Measurements from ENCODE around the gene BAZ1B. TPM values are rescaled to one million over a fixed set of nuclear protein-coding genes. Genes with fewer than 3 reads are reported as not detected.
"Not testable (repeated sequence)": the region's sequence is repeated elsewhere in the genome, so short reads cannot be mapped to it uniquely, and the experiment has no call there.

Gene BAZ1B
- total RNA-seq, 2 donors from 2014 or later, result 76.0 to 90.8 TPM

- Mint-ChIP-seq H3K27ac (no peak overlapping the region), H3K36me3 (peaks cover 0 to 3% of the 10 kb centered on the region in 2 donors), H3K9me3 (no peaks in the 10 kb centered on the region)
- ATAC-seq (no peak), DNase-seq (ENCODE audit: low spot score in 2 of 2) (no peak)
Measured at GRCh38 chr7:73429622-73430505, 92.2 kb downstream of the BAZ1B start.

- Mint-ChIP-seq H3K9me3 (no peaks in the 10 kb centered on the region), H3K27ac (no peak overlapping the region), H3K36me3 (no peaks in the 10 kb centered on the region)
- DNase-seq (ENCODE audit: low spot score in 2 of 2), result no peak
- no peak for ATAC-seq
Measured at GRCh38 chr7:73429215-73429614, 92.9 kb downstream of the BAZ1B start.

GRCh38 chr7:73427902-73428787, 93.9 kb downstream of the BAZ1B start:
- Mint-ChIP-seq H3K9me3 (no peaks in the 10 kb centered on the region), H3K36me3 (no peaks in the 10 kb centered on the region), H3K27ac (no peak overlapping the region)
- no peak for ATAC-seq
- DNase-seq (ENCODE audit: low spot score in 2 of 2), result no peak

GRCh38 chr7:73426016-73426415, 96.1 kb downstream of the BAZ1B start:
- H3K9me3 Mint-ChIP-seq, result no peaks in the 10 kb centered on the region
- no peak overlapping the region for H3K27ac Mint-ChIP-seq
- no peaks in the 10 kb centered on the region for H3K36me3 Mint-ChIP-seq
- ATAC-seq (no peak), DNase-seq (ENCODE audit: low spot score in 2 of 2) (no peak)

- H3K9me3 Mint-ChIP-seq, result no peaks in the 10 kb centered on the region
- no peaks in the 10 kb centered on the region for H3K36me3 Mint-ChIP-seq
- no peak overlapping the region for H3K27ac Mint-ChIP-seq
Measured at GRCh38 chr7:73425356-73425983, 96.6 kb downstream of the BAZ1B start.

GRCh38 chr7:73424489-73424885, 97.6 kb downstream of the BAZ1B start:
- H3K36me3 Mint-ChIP-seq, result no peaks in the 10 kb centered on the region

More at GRCh38 chr7:73425356-73425983, 96.6 kb downstream of the BAZ1B start:
- DNase-seq (ENCODE audit: low spot score in 2 of 2) (no peak), ATAC-seq (no peak)

GRCh38 chr7:73423519-73424488, 98.3 kb downstream of the BAZ1B start:
- no peak for ATAC-seq
- Mint-ChIP-seq H3K9me3 (no peaks in the 10 kb centered on the region), H3K36me3 (no peaks in the 10 kb centered on the region), H3K27ac (no peak overlapping the region)
- no peak for DNase-seq (ENCODE audit: low spot score in 2 of 2)

More at GRCh38 chr7:73424489-73424885, 97.6 kb downstream of the BAZ1B start:
- Mint-ChIP-seq H3K27ac (no peak overlapping the region), H3K9me3 (no peaks in the 10 kb centered on the region)
- ATAC-seq (no peak), DNase-seq (ENCODE audit: low spot score in 2 of 2) (no peak)

GRCh38 chr7:73420610-73421009, 101.5 kb downstream of the BAZ1B start:
- DNase-seq (ENCODE audit: low spot score in 2 of 2); H3K36me3 Mint-ChIP-seq; ATAC-seq; H3K27ac Mint-ChIP-seq; H3K9me3 Mint-ChIP-seq: not testable (repeated sequence)

GRCh38 chr7:73420016-73420415, 102.1 kb downstream of the BAZ1B start:
- not testable (repeated sequence) for H3K9me3 Mint-ChIP-seq; H3K36me3 Mint-ChIP-seq; ATAC-seq; DNase-seq (ENCODE audit: low spot score in 2 of 2)
- peak overlapping the region in 1 of 2 donors; percentile 68 for H3K27ac Mint-ChIP-seq

GRCh38 chr7:73418113-73418703, 103.9 kb downstream of the BAZ1B start:
- no peak overlapping the region for H3K27ac Mint-ChIP-seq
- DNase-seq (ENCODE audit: low spot score in 2 of 2) (no peak), ATAC-seq (no peak)
- H3K36me3 Mint-ChIP-seq, result no peaks in the 10 kb centered on the region
- H3K9me3 Mint-ChIP-seq, result no peaks in the 10 kb centered on the region

GRCh38 chr7:73410541-73411131, 111.5 kb downstream of the BAZ1B start:
- not testable (repeated sequence) for ATAC-seq; H3K36me3 Mint-ChIP-seq; DNase-seq (ENCODE audit: low spot score in 2 of 2); H3K9me3 Mint-ChIP-seq; H3K27ac Mint-ChIP-seq

- not testable (repeated sequence) for H3K27ac Mint-ChIP-seq; ATAC-seq; H3K36me3 Mint-ChIP-seq; DNase-seq (ENCODE audit: low spot score in 2 of 2); H3K9me3 Mint-ChIP-seq
Measured at GRCh38 chr7:73404860-73405259, 117.2 kb downstream of the BAZ1B start.

GRCh38 chr7:73399185-73400050, 122.7 kb downstream of the BAZ1B start:
- not testable (repeated sequence) for H3K9me3 Mint-ChIP-seq, H3K36me3 Mint-ChIP-seq
- peak; percentile 74 to 80 for ATAC-seq
- DNase-seq (ENCODE audit: low spot score in 2 of 2), result peak; percentile 65 to 76
- H3K27ac Mint-ChIP-seq, result peak overlapping the region in 1 of 2 donors; percentile 21

- Mint-ChIP-seq H3K27ac (no peak overlapping the region), H3K9me3 (no peaks in the 10 kb centered on the region), H3K36me3 (no peaks in the 10 kb centered on the region)
- DNase-seq (ENCODE audit: low spot score in 2 of 2) (no peak), ATAC-seq (no peak)
Measured at GRCh38 chr7:73397521-73398281, 124.4 kb downstream of the BAZ1B start.

Measured in activated naive CD4-positive, alpha-beta T cell treated with anti-CD3 and anti-CD28 coated beads, Interleukin-2, amount 50 U/mL, for 72 hours (primary cell).